NOMO-1 (cell line): ENCODE data around the gene GRAMD4.

Experiments used
- DNase-seq, 2 experiments: peaks; one replicate each; lab custom pipeline; 2025; ENCODE audit not compliant: unreplicated experiment in 2 of 2; lab: John Stamatoyannopoulos, UW

Gene GRAMD4

GRCh38 chr22:46582281-46582933, 37.8 kb upstream of the GRAMD4 start:
- DNase-seq: no peak

GRCh38 chr22:46583571-46583970, 36.6 kb upstream of the GRAMD4 start:
- DNase-seq: no peak

- DNase-seq: no peak
These were observed 35.9 kb upstream of the GRAMD4 start for GRCh38 chr22:46584081-46584921.

GRCh38 chr22:46585340-46586122, 34.7 kb upstream of the GRAMD4 start:
- no peak for DNase-seq

GRCh38 chr22:46586123-46586519, 34.1 kb upstream of the GRAMD4 start:
- DNase-seq: no peak

- no peak for DNase-seq
These were observed 33.6 kb upstream of the GRAMD4 start for GRCh38 chr22:46586531-46587011.

- DNase-seq: peak; percentile 40 to 50
These were observed 33.1 kb upstream of the GRAMD4 start for GRCh38 chr22:46587061-46587460.

GRCh38 chr22:46587492-46588278, 32.5 kb upstream of the GRAMD4 start:
- peak; percentile 78 to 93 for DNase-seq

GRCh38 chr22:46588279-46589140, 31.7 kb upstream of the GRAMD4 start:
- no peak for DNase-seq

- no peak for DNase-seq
These were observed 30.9 kb upstream of the GRAMD4 start for GRCh38 chr22:46589141-46589748.

GRCh38 chr22:46589871-46590271, 30.3 kb upstream of the GRAMD4 start:
- DNase-seq: no peak

- no peak for DNase-seq
These were observed 29.9 kb upstream of the GRAMD4 start for GRCh38 chr22:46590334-46590733.

- peak in 1 of 2 experiments; percentile 58 for DNase-seq
These were observed 28.3 kb upstream of the GRAMD4 start for GRCh38 chr22:46591930-46592329.

GRCh38 chr22:46592390-46592872, 27.8 kb upstream of the GRAMD4 start:
- peak; percentile 62 to 78 for DNase-seq

- peak; percentile 92 for DNase-seq
These were observed 26.9 kb upstream of the GRAMD4 start for GRCh38 chr22:46593211-46593681.

- DNase-seq: no peak
These were observed 25.9 kb upstream of the GRAMD4 start for GRCh38 chr22:46593996-46594946.

- no peak for DNase-seq
These were observed 25.3 kb upstream of the GRAMD4 start for GRCh38 chr22:46594947-46595298.

GRCh38 chr22:46595545-46595944, 24.6 kb upstream of the GRAMD4 start:
- DNase-seq: no peak
